Left lobe of liver (tissue), 2 donors: ENCODE data around the gene NDUFAF7. TPM values are rescaled to one million over a fixed set of nuclear protein-coding genes. Genes with fewer than 3 reads are reported as not detected.
"Not testable (repeated sequence)": the region's sequence is repeated elsewhere in the genome, so short reads cannot be mapped to it uniquely, and the experiment has no call there.

Experiments
- ATAC-seq: fragments of 200-7000 bp; cut with Tn5 transposase; one replicate; pipeline ENCODE4 v1.9.1; 2020; ENCODE audit warnings: mild to moderate bottlenecking, moderate library complexity
- DNase-seq: peaks from one replicate; pipeline ENCODE4 v3.0.0-alpha.2; 2020; ENCODE audit warnings: low spot score
- total RNA-seq: library from RNA; stranded (reverse); gene quantifications from one replicate; pipeline ENCODE4 v1.2.1, GENCODE V29; 2021
- donor health status: DM: no; HTN: no; CAD: no; lungs with moderate emphysema.
- donor health status: DM: no; HTN: yes; CAD: no.

Gene NDUFAF7
- total RNA-seq, 1 donor from 2014 or later, result 8.4 TPM

GRCh38 chr2:37276291-37276690 lies 44.8 kb downstream of the NDUFAF7 start:
- ATAC-seq, result no peak
- DNase-seq, result no peak

- DNase-seq (no peak), ATAC-seq (no peak)
Measured at GRCh38 chr2:37281916-37282315, 50.5 kb downstream of the NDUFAF7 start.

GRCh38 chr2:37282746-37283145 lies 51.3 kb downstream of the NDUFAF7 start:
- no peak for ATAC-seq
- no peak for DNase-seq

- DNase-seq (no peak), ATAC-seq (no peak)
Measured at GRCh38 chr2:37283207-37283606, 51.7 kb downstream of the NDUFAF7 start.

GRCh38 chr2:37284381-37284780 lies 52.9 kb downstream of the NDUFAF7 start:
- ATAC-seq (no peak), DNase-seq (no peak)

- ATAC-seq (no peak), DNase-seq (no peak)
Measured at GRCh38 chr2:37287966-37288365, 56.5 kb downstream of the NDUFAF7 start.

- DNase-seq (no peak), ATAC-seq (no peak)
Measured at GRCh38 chr2:37291680-37292079, 60.2 kb downstream of the NDUFAF7 start.

- ATAC-seq, result peak; percentile 21
- DNase-seq, result not testable (repeated sequence)
Measured at GRCh38 chr2:37294858-37295257, 63.4 kb downstream of the NDUFAF7 start.

- no peak for ATAC-seq
- DNase-seq, result no peak
Measured at GRCh38 chr2:37295469-37296073, 64.1 kb downstream of the NDUFAF7 start.

GRCh38 chr2:37297632-37298031 lies 66.2 kb downstream of the NDUFAF7 start:
- no peak for DNase-seq
- no peak for ATAC-seq

Other genes with a start within 250 kb of the NDUFAF7 start
- gene HEATR5B, start 147.3 kb upstream of the NDUFAF7 start, total RNA-seq, result 7.7 TPM
- 3.0 TPM for gene GPATCH11, start 147.1 kb upstream of the NDUFAF7 start, total RNA-seq
- gene EIF2AK2, start 74.7 kb upstream of the NDUFAF7 start, total RNA-seq, result 10.7 TPM
- gene SULT6B1, start 43.0 kb upstream of the NDUFAF7 start, total RNA-seq, result not detected
- gene CEBPZOS, start 35.2 kb upstream of the NDUFAF7 start, total RNA-seq, result 19.3 TPM
- gene CEBPZ, start 62 bp upstream of the NDUFAF7 start, total RNA-seq, result 15.4 TPM
- gene PRKD3, start 93.2 kb downstream of the NDUFAF7 start, total RNA-seq, result 13.1 TPM
- gene QPCT, start 113.0 kb downstream of the NDUFAF7 start, total RNA-seq, result 0.65 TPM